Panc1 (cell line): ENCODE results near the gene FOXK1. TPM values are rescaled to one million over a fixed set of nuclear protein-coding genes. Genes with fewer than 3 reads are reported as not detected.

ENCODE experiments used
- ATAC-seq: fragments of 200-7000 bp; cut with Tn5 transposase; 2 replicates; pipeline ENCODE4 v1.9.1; 2020; ENCODE audit warnings: mild to moderate bottlenecking, moderate library complexity
- BruUV-seq: library from RNA; stranded (reverse); fragments of 400-500 nt; replicated peaks from 2 replicates; lab custom pipeline; 2021; lab: Mats Ljungman, UMichigan
- CTCF ChIA-PET: fragments of 300-600 bp; sonication (Branson Sonifier 250); formaldehyde crosslinking; loops from one replicate; lab custom pipeline; 2022; ENCODE audit warnings: antibody characterized with exemption; lab: Charles Lee
- POLR2A ChIA-PET: fragments of 300-600 bp; sonication (Branson Sonifier 250); formaldehyde crosslinking; loops from one replicate; lab custom pipeline; 2022; ENCODE audit warnings: antibody characterized with exemption; lab: Charles Lee
- DNase-seq: peaks from one replicate; pipeline ENCODE4 v3.0.0-alpha.2; 2010; ENCODE audit warnings: low read depth, low spot score
- H3K27ac ChIP-seq: 2 replicates; pipeline ENCODE4 v1.5.1; 2011; ENCODE audit warnings: mild to moderate bottlenecking, low read length, inconsistent platforms
- H3K27me3 ChIP-seq: fragments of 200-500 bp; sonication (Bioruptor generic); 2 replicates; pipeline ENCODE4 v1.6.0; 2014; ENCODE audit warnings: low read length, inconsistent platforms; ENCODE audit not compliant: control insufficient read depth, insufficient read depth
- H3K36me3 ChIP-seq: fragments of 200-500 bp; sonication (Bioruptor generic); 2 replicates; pipeline ENCODE4 v1.5.1; 2014; ENCODE audit warnings: inconsistent platforms, mild to moderate bottlenecking, low read length, moderate library complexity; ENCODE audit not compliant: control insufficient read depth, insufficient read depth
- H3K4me1 ChIP-seq: 2 replicates; pipeline ENCODE4 v1.5.1; 2011; ENCODE audit warnings: inconsistent platforms, mild to moderate bottlenecking, low read length, moderate library complexity; ENCODE audit not compliant: control insufficient read depth, insufficient read depth
- H3K4me3 ChIP-seq, 2 experiments: 2 replicates each; pipeline ENCODE4 v1.5.1; 2011 to 2012; ENCODE audit warnings: low read depth in 2 of 2, low read length in 2 of 2, mild to moderate bottlenecking in 2 of 2, inconsistent platforms in 1 of 2, moderate library complexity in 1 of 2
- H3K9me3 ChIP-seq: fragments of 200-500 bp; sonication (Bioruptor generic); 2 replicates; pipeline ENCODE4 v1.5.1; 2014; ENCODE audit warnings: low read depth, mild to moderate bottlenecking, inconsistent platforms, low read length, moderate library complexity; ENCODE audit not compliant: control insufficient read depth, insufficient read depth
- CTCF ChIP-seq: fragments of 450-650 bp; IDR thresholded peaks from 2 replicates; pipeline ENCODE4 v1.5.1; 2017; ENCODE audit warnings: mild to moderate bottlenecking
- POLR2AphosphoS5 ChIP-seq: IDR thresholded peaks from 2 replicates; pipeline ENCODE4 v1.6.1; 2012; ENCODE audit warnings: mild to moderate bottlenecking, low read depth, low read length, moderate library complexity
- REST ChIP-seq, 2 experiments: IDR thresholded peaks; 2 replicates each; pipeline ENCODE4 v1.6.1; 2011 to 2012; ENCODE audit warnings: low read depth in 2 of 2, control low read depth in 1 of 2, low read length in 1 of 2, mild to moderate bottlenecking in 1 of 2, moderate library complexity in 1 of 2; ENCODE audit not compliant: insufficient read depth in 1 of 2
- SIN3A ChIP-seq: IDR thresholded peaks from 2 replicates; pipeline ENCODE4 v1.6.1; 2012; ENCODE audit warnings: low read depth, mild to moderate bottlenecking, low read length, moderate library complexity, borderline replicate concordance; ENCODE audit not compliant: insufficient read depth
- TCF7L2 ChIP-seq: IDR thresholded peaks from 2 replicates; pipeline ENCODE4 v1.6.1; 2011; ENCODE audit warnings: mild to moderate bottlenecking, low read depth, low read length, inconsistent platforms
- in situ Hi-C: cut with HindIII; loops from 2 replicates; pipeline ENCODE4 v1.10.0; 2016; ENCODE audit warnings: low sequenced_read_pairs, low pct_unique_long_range_greater_than_20kb
- intact Hi-C: fragments of 100-400 bp; cut with micrococcal nuclease; formaldehyde crosslinking; loops from one replicate; pipeline ENCODE4 v1.10.0; 2022; ENCODE audit not compliant: unreplicated experiment
- total RNA-seq: library from RNA; stranded (reverse); gene quantifications from one replicate; pipeline ENCODE4 v1.2.1, GENCODE V29; 2021; ENCODE audit not compliant: unreplicated experiment

Gene FOXK1
- total RNA-seq, 1 experiment from 2014 or later: 72.7 TPM

GRCh38 chr7:4782333-4783291 lies 100.5 kb downstream of the FOXK1 start:
- CTCF ChIA-PET: no interaction called here
- TF ChIP-seq SIN3A: no peak
- TF ChIP-seq POLR2AphosphoS5: no peak
- TF ChIP-seq REST (IDR thresholded peaks at IDR 0.05; ENCODE audit: insufficient read depth in 1 of 2, low read depth in 2 of 2, low read length in 1 of 2): no peak
- no peak for TF ChIP-seq TCF7L2
- ATAC-seq (no peak), DNase-seq (no peak)
- POLR2A ChIA-PET: no interaction called here
- Histone ChIP-seq H3K9me3 (no peaks in the 10 kb centered on the region), H3K4me1 (no peaks in the 10 kb centered on the region), H3K4me3 (no peak overlapping the region), H3K36me3 (no peaks in the 10 kb centered on the region), H3K27me3 (no peaks in the 10 kb centered on the region), H3K27ac (no peak overlapping the region)
- intact Hi-C loops: no loop called here
- BruUV-seq: no TSS peak
- in situ Hi-C loops: no loop called here

- Histone ChIP-seq H3K4me1 (no peaks in the 10 kb centered on the region), H3K27ac (no peak overlapping the region), H3K9me3 (no peaks in the 10 kb centered on the region), H3K4me3 (no peak overlapping the region), H3K36me3 (no peaks in the 10 kb centered on the region; the same call in 1 of the 2 replicates), H3K27me3 (no peaks in the 10 kb centered on the region)
- POLR2A ChIA-PET: no interaction called here
- CTCF ChIA-PET: no interaction called here
- intact Hi-C loops (no loop called here), in situ Hi-C loops (no loop called here)
- DNase-seq (no peak), ATAC-seq (no peak)
- TF ChIP-seq REST (IDR thresholded peaks at IDR 0.05; ENCODE audit: insufficient read depth in 1 of 2, low read depth in 2 of 2, low read length in 1 of 2) (no peak), CTCF (no peak), POLR2AphosphoS5 (no peak), SIN3A (no peak), TCF7L2 (no peak)
- no TSS peak for BruUV-seq
These were observed 101.2 kb downstream of the FOXK1 start for GRCh38 chr7:4783292-4783652.
